ENCODE results near the gene MEGF8.

Gene MEGF8

DNA sequence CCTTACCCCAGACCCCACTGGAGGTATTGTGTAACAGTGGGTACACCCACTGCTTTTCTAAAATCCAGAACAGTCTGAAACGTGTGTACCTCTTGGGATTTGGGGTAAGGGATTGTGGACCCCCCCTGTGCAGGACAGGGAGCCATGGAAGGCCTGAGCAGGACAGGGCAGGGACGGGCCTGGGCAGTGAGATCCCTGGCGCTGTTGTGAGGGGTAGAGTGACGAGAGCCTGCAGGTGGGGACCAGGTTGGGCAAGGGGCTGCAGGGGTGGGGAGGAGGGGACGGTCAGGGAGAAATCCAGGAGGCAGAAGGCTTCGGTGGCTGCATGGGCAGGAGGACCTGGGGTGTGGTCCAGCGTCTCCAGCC, 36.1 kb downstream of the MEGF8 start:
- TF ChIP-seq, protein P1, sequence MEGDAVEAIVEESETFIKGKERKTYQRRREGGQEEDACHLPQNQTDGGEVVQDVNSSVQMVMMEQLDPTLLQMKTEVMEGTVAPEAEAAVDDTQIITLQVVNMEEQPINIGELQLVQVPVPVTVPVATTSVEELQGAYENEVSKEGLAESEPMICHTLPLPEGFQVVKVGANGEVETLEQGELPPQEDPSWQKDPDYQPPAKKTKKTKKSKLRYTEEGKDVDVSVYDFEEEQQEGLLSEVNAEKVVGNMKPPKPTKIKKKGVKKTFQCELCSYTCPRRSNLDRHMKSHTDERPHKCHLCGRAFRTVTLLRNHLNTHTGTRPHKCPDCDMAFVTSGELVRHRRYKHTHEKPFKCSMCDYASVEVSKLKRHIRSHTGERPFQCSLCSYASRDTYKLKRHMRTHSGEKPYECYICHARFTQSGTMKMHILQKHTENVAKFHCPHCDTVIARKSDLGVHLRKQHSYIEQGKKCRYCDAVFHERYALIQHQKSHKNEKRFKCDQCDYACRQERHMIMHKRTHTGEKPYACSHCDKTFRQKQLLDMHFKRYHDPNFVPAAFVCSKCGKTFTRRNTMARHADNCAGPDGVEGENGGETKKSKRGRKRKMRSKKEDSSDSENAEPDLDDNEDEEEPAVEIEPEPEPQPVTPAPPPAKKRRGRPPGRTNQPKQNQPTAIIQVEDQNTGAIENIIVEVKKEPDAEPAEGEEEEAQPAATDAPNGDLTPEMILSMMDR (IDR thresholded peaks at IDR 0.05; ENCODE audit: borderline replicate concordance, control extremely low read depth, extremely low read depth, insufficient read depth, missing control alignments): no peak
- in situ Hi-C loops (cut with MboI; ENCODE audit: low sequenced_read_pairs, unreplicated experiment): no loop called here
- DNase-seq (ENCODE audit: low spot score): no peak

DNA sequence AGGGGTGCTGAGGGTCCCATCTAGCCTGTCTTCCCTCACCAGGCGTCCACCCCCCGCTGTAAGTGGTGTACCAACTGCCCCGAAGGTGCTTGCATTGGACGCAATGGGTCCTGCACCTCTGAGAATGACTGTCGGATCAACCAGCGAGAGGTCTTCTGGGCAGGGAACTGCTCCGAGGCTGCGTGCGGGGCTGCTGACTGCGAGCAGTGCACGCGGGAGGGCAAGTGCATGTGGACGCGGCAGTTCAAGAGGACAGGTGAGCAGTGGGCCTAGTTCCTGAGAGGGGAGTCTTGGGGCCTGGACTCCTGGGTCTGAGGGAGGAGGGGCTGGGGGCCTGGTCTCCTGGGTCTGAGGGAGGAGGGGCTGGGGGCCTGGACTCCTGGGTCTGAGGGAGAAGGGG, 36.9 kb downstream of the MEGF8 start:
- TF ChIP-seq, protein P1 (IDR thresholded peaks at IDR 0.05; ENCODE audit: borderline replicate concordance, control extremely low read depth, extremely low read depth, insufficient read depth, missing control alignments): no peak
- in situ Hi-C loops (cut with MboI; ENCODE audit: low sequenced_read_pairs, unreplicated experiment): no loop called here
- no peak for DNase-seq (ENCODE audit: low spot score)

DNA sequence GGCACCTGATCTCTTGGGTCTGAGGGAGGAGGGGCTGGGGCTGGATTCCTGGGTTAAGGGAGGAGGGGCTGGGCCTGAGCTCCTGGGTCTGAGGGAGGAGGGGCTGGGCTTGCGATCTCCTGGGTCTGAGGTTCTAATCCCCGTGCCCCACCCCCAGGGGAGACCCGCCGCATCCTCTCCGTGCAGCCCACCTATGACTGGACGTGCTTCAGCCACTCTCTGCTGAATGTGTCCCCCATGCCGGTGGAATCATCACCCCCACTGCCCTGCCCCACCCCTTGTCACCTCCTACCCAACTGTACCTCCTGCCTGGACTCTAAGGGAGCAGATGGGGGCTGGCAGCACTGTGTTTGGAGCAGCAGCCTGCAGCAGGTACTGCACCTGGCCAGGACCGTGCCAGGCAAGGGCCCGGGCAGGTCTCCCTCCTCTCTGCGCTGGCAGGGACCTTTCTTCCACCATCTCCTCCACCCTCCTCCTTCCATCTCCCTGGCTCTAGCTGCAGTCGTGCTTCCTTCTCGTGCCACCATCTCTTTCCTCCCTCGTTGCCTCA, 37.5 kb downstream of the MEGF8 start:
- in situ Hi-C loops (cut with MboI; ENCODE audit: low sequenced_read_pairs, unreplicated experiment): no loop called here
- no peak for DNase-seq (ENCODE audit: low spot score)
- TF ChIP-seq, protein P1 (IDR thresholded peaks at IDR 0.05; ENCODE audit: borderline replicate concordance, control extremely low read depth, extremely low read depth, insufficient read depth, missing control alignments): no peak

DNA sequence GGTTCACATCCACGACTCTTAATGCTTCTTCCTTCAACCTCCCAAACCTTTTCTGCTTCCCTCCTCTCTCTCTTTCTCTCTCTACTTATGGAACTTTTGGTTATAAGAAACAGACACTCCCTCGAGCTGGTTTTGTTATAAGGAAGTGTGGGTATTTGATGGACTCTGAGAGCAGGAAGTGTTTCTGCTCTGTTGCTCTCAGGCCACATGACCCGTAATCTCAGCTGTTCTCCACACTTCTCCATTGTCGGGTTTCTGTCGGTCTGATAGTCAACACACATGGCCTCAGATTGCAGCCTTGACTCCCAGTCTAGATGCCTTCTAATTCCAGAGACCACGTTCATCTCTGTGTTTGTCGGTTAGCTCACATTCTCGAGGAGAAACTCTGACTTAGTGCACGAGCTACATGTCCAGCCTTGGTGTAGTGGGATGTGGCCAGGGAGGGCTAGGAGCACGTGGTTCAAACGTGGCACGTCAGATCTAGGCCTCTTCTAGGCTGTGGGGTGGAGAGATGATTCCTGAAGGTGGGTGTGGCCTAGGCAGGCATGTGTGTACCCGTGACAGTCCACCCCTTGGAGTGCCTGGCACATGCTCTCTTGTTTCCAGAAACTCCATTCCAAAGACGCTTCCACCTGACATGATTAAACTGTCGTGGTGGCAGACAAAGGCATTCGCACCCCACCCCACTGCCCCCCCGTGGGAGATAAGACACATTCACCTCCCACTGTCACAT, 38.3 kb downstream of the MEGF8 start:
- DNase-seq (ENCODE audit: low spot score): peak; percentile 71
- TF ChIP-seq, protein P1 (IDR thresholded peaks at IDR 0.05; ENCODE audit: borderline replicate concordance, control extremely low read depth, extremely low read depth, insufficient read depth, missing control alignments): no peak
- in situ Hi-C loops (cut with MboI; ENCODE audit: low sequenced_read_pairs, unreplicated experiment): no loop called here

DNA sequence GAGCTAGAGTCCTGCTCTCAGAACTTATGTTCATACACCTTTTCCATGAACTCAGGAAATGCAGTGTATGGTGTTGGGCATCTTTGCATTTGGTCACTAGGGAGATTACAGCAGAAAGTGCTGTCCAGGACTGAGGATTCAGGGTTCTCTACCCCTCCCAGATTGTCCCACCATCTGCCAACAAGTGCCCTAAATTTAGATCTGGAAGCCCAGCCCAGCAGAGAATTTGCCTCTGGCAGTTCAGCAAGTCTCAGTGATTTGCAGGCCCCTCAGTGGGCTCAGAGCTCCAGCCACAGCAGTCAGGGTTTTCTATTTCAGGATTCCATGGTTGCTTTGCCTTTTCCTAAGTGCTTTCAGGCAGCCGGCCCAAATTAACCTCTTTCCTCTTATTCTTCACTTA, 41.2 kb downstream of the MEGF8 start:
- DNase-seq (ENCODE audit: low spot score): no peak
- TF ChIP-seq, protein P1 (IDR thresholded peaks at IDR 0.05; ENCODE audit: borderline replicate concordance, control extremely low read depth, extremely low read depth, insufficient read depth, missing control alignments): no peak
- in situ Hi-C loops (cut with MboI; ENCODE audit: low sequenced_read_pairs, unreplicated experiment): no loop called here

DNA sequence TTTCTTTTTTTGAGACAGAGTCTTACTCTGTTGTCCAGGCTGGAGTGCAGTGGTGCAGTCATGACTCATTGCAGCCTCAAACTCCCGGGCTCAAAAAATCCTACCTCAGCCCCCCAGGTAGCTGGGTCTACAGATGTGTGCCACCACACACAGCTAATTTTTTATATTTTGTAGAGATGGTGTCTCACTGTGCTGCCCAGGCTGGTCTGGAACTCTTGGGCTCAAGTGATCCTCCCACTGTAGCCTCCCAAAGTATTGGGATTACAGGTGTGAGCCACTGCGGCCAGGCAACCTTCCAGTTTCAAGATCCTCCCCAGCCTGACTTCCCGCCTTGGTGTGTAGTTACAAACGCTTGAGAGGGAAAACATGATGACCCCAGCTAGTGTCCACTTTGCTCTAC, 42.5 kb downstream of the MEGF8 start:
- in situ Hi-C loops (cut with MboI; ENCODE audit: low sequenced_read_pairs, unreplicated experiment): no loop called here
- TF ChIP-seq, protein P1 (IDR thresholded peaks at IDR 0.05; ENCODE audit: borderline replicate concordance, control extremely low read depth, extremely low read depth, insufficient read depth, missing control alignments): no peak
- no peak for DNase-seq (ENCODE audit: low spot score)
